Spinal cord (tissue), 10 donors: ENCODE results near the gene BPIFB6. TPM values are rescaled to one million over a fixed set of nuclear protein-coding genes. Genes with fewer than 3 reads are reported as not detected.

Experiments used
- DNase-seq, 6 donors: peaks; one replicate each; pipeline versions ENCODE4 v3.0.0 to v3.0.0-alpha.2; 2013 to 2015; ENCODE audit warnings: low spot score in 6 of 6, low read depth in 4 of 6
- H3K27ac ChIP-seq: one replicate; pipeline ENCODE4 v1.5.1; 2013; ENCODE audit warnings: low read depth, low read length, control low read depth
- H3K27me3 ChIP-seq: one replicate; pipeline ENCODE4 v1.6.1; 2013; ENCODE audit warnings: low read length; ENCODE audit not compliant: control insufficient read depth, insufficient read depth
- H3K36me3 ChIP-seq: one replicate; pipeline ENCODE4 v1.6.1; 2013; ENCODE audit warnings: low read length; ENCODE audit not compliant: control insufficient read depth, insufficient read depth
- H3K4me1 ChIP-seq: one replicate; pipeline ENCODE4 v1.6.1; 2013; ENCODE audit warnings: low read length; ENCODE audit not compliant: control insufficient read depth, insufficient read depth
- H3K4me3 ChIP-seq: one replicate; pipeline ENCODE4 v1.5.1; 2013; ENCODE audit warnings: low read depth, low read length, control low read depth
- H3K9me3 ChIP-seq: one replicate; pipeline ENCODE4 v1.6.1; 2013; ENCODE audit warnings: low read length; ENCODE audit not compliant: control insufficient read depth, insufficient read depth
- WGBS: methylation state at CpG from one replicate; pipeline ENCODE4 v1.1.5; 2013; ENCODE audit warnings: missing lambda C conversion rate; ENCODE audit not compliant: insufficient coverage; 5-methylcytosine and 5-hydroxymethylcytosine counted together
- polyA plus RNA-seq, 2 donors: library from polyadenylated mRNA; unstranded; fragments of 120-200 nt; gene quantifications; one replicate each; pipeline ENCODE4 v1.2.1, GENCODE V29; 2013; ENCODE audit not compliant: insufficient read length in 2 of 2
- total RNA-seq, 2 donors: library from RNA; depleted of rRNA in 1 of 2; stranded (reverse); fragments of 120-200 nt in 1 of 2; fragments of >200 nt in 1 of 2; gene quantifications; one replicate each; pipeline versions ENCODE4 v1.2.3 to v1.2.4, GENCODE V29; 2013 to 2014
- donor health status: healthy.

Gene BPIFB6
- total and polyA plus RNA-seq, 4 donors = not detected

DNA sequence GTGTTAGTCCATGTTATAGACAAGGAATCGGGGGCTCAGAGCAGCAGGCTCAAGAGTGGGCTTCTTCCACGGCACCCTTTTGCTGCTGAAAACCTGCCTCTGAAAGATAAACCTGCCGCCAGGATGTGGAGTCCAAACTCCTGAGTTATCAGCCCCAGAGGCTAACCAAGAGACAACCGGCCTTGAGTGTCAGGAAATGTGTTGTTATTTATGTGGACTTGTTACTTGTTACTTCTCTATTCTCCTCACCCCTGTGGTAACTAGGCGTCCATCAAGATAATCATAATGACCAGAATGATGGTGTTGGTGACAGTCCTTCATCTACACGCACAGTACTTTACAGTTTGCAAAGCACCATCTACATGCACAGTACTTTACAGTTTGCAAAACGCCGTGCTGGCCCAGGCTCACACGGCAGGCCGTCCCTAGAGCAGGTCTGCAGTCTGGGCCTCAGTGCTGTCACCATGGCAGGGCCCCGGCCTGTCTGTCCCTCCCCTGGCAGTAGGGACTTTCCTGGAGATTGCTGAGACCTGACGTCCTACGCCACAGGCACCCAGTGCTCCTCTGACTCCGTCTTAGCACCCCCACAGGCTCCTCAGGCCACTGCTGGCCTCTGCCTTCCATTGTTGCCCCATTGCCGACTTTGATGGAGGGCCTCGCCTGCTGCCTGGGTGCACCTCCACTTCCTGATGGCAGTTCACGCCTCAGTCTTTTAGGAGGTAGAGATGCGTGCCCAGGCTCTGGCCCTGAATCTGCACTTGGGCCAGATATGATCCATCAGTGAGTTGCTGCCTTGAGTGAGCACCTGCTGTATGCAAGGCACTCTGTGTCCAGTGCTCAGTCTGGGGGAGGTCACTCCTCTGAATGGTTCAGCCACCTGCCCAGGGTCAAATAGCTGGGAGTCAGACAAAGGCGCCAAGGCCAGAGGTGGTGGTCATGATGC, 38.9 kb downstream of the BPIFB6 start:
- Histone ChIP-seq H3K36me3 (no peaks in the 10 kb centered on the region), H3K4me1 (no peaks in the 10 kb centered on the region), H3K27ac (no peak overlapping the region), H3K27me3 (no peaks in the 10 kb centered on the region), H3K9me3 (peaks cover 1% of the 10 kb centered on the region), H3K4me3 (no peak overlapping the region)
- DNase-seq = no peak
- WGBS = 80% methylated on average over 16 of the region's 19 CpGs

DNA sequence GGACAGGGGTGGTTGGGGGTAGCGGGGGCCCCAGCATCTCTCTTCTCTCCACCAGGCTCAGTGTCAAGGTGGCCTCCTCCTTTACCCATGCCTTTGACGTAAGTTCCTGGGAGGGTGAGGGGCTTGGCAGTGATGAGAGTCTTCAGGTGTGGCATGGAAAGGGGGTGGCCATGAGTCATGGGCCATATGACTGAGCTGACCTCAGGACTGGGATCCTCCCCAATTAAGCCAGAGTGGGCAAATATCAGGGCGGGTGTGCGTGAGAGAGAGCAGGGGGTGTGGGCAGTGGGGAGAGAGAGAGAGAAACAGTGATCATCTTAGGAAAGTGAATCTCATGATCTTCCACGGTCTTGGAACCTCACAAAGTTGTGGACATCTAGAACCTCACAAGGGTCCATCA, 39.8 kb downstream of the BPIFB6 start:
- no peaks in the 10 kb centered on the region for H3K36me3 ChIP-seq
- no peaks in the 10 kb centered on the region for H3K4me1 ChIP-seq
- WGBS = 100% methylated on average over 3 of the region's 5 CpGs
- H3K27ac ChIP-seq = no peak overlapping the region
- H3K4me3 ChIP-seq = no peak overlapping the region
- peaks cover 1% of the 10 kb centered on the region for H3K9me3 ChIP-seq
- no peaks in the 10 kb centered on the region for H3K27me3 ChIP-seq
- no peak for DNase-seq

GRCh38 chr20:33072362-33072761, 40.9 kb downstream of the BPIFB6 start:
- Histone ChIP-seq H3K27ac (no peak overlapping the region), H3K9me3 (peaks cover 1% of the 10 kb centered on the region), H3K36me3 (no peaks in the 10 kb centered on the region), H3K4me1 (no peaks in the 10 kb centered on the region), H3K27me3 (no peaks in the 10 kb centered on the region), H3K4me3 (no peak overlapping the region)
- DNase-seq = no peak
- WGBS = 96% methylated on average over 3 of the region's 4 CpGs

- H3K4me1 ChIP-seq = no peaks in the 10 kb centered on the region
- no peak overlapping the region for H3K27ac ChIP-seq
- H3K27me3 ChIP-seq = no peaks in the 10 kb centered on the region
- 97% methylated on average over 2 of the region's 2 CpGs for WGBS
- peaks cover 1% of the 10 kb centered on the region for H3K9me3 ChIP-seq
- no peak for DNase-seq
- H3K4me3 ChIP-seq = no peak overlapping the region
- no peaks in the 10 kb centered on the region for H3K36me3 ChIP-seq
Observed at GRCh38 chr20:33072813-33073212, 41.4 kb downstream of the BPIFB6 start.

GRCh38 chr20:33074675-33075074, 43.2 kb downstream of the BPIFB6 start:
- DNase-seq = no peak
- no peak overlapping the region for H3K27ac ChIP-seq
- peaks cover 1% of the 10 kb centered on the region for H3K9me3 ChIP-seq
- no peaks in the 10 kb centered on the region for H3K27me3 ChIP-seq
- no peak overlapping the region for H3K4me3 ChIP-seq
- H3K36me3 ChIP-seq = no peaks in the 10 kb centered on the region
- no peaks in the 10 kb centered on the region for H3K4me1 ChIP-seq
- 79% methylated on average over 2 of the region's 2 CpGs for WGBS

GRCh38 chr20:33075281-33075680, 43.8 kb downstream of the BPIFB6 start:
- Histone ChIP-seq H3K4me1 (no peaks in the 10 kb centered on the region), H3K27me3 (no peaks in the 10 kb centered on the region), H3K36me3 (no peaks in the 10 kb centered on the region), H3K4me3 (no peak overlapping the region), H3K27ac (no peak overlapping the region), H3K9me3 (peaks cover 1% of the 10 kb centered on the region)
- no peak for DNase-seq
- 74% methylated on average over 6 of the region's 6 CpGs for WGBS

DNA sequence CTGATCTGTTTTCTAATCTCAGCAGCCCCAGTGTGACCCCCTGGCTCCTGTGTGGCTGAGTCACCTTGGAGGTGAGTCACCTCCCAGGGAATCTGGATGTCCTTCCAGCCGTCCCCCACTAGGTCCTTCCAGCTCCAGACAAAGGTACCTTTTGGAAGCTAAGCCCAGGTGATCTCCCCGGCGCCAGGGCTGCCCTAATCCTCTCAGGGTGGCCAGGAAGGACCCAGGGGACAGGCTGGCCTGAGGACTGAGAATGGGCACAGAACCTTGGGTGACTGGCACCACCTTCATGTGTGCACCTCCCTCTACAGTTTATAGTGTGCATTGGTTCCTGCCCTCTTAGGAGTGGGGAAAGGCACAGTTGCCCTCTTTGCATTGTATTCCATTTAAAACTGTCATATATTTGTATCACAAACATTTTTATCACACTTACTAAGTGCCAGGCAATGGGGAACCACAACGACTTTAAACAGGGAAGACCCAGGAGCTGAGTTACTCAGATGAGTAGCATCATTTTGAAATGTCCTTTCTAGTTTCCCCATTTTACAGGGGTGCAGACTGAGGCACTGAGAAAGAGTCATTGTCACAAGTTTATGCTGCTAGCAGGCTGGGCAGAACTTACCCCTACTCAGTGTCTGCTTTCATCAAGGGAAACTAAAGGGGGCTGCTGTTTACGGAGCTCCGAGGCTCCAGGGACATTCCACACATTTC, 45.4 kb downstream of the BPIFB6 start:
- Histone ChIP-seq H3K36me3 (no peaks in the 10 kb centered on the region), H3K27ac (no peak overlapping the region), H3K27me3 (no peaks in the 10 kb centered on the region), H3K4me1 (no peaks in the 10 kb centered on the region), H3K4me3 (no peak overlapping the region), H3K9me3 (no peaks in the 10 kb centered on the region)
- 65% methylated on average over 4 of the region's 6 CpGs for WGBS
- DNase-seq = peak in 2 of 6 donors; percentile 5 to 7

DNA sequence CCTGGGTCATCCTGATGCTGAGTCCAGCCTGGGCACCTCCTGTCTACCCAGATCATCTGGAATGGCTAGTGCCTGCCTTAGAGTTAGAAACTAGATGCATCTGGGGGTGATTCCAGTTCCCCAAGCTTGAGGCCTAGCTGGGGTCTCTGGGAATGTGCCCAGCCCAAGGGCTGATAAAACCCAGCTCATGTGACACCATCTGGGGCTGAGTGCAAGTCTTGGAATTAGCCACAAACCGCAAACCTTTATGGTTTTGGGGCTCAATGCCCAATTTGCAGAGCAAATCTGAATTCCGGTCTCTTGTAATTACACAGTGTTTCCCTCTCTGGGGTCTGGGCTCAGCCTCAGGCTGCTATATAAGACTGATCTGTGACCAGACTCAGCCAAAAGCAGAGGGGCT, 47.8 kb downstream of the BPIFB6 start, which contains the start of gene BPIFB4:
Gene BPIFB4, plus strand, starts transcription at position 385 of the 400 bp plus-strand sequence. CDS start 1,884 bp downstream, outside the sequence.
- H3K4me1 ChIP-seq = peaks cover 3% of the 10 kb centered on the region
- no peaks in the 10 kb centered on the region for H3K36me3 ChIP-seq
- no peak within 1 kb of the TSS for H3K4me3 ChIP-seq
- WGBS = 89% methylated on average over 2 of the region's 2 CpGs
- DNase-seq = no peak
- H3K27me3 ChIP-seq = no peaks in the 10 kb centered on the region
- no peak within 1 kb of the TSS for H3K27ac ChIP-seq
- H3K9me3 ChIP-seq = no peaks in the 10 kb centered on the region

DNA sequence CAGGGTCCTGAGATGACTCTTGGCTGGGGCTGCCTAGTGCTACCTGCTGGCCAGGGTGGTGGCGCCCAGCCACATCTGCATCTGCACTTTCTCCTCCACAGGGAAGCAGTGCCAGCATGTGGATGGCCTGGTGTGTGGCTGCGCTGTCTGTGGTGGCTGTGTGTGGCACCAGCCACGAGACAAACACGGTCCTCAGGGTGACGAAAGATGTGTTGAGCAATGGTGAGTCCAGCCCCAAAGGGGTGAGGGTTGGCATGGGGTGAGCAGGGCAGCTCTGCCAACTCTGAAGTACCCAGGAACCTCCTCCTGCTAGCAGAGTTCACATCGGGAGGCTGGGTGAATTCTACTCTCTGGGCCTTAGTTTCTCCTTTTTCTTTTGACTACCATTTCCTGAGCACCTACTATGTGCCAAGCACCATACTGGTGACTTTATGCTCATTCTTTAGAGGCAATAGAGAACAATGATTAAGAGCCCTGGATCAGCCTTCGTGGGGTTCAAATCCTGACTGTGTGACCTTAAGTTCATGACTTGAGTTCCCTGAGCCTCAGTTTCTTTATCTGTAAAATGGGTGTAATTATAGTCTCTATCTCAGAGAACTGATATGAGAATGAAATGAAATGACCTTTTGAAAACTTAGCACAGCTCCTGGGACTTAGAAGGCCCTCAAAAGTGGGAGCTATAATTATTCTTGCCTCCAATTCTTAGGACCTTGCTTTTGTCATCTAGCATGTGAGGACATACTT, 50.1 kb downstream of the BPIFB6 start:
- WGBS = 84% methylated on average over 7 of the region's 7 CpGs

More for the DNA sequence above, 50.1 kb downstream of the BPIFB6 start:
- H3K4me1 ChIP-seq = peaks cover 3% of the 10 kb centered on the region
- DNase-seq = no peak
- H3K27me3 ChIP-seq = no peaks in the 10 kb centered on the region
- H3K9me3 ChIP-seq = no peaks in the 10 kb centered on the region
- no peak overlapping the region for H3K4me3 ChIP-seq
- H3K27ac ChIP-seq = no peak overlapping the region
- no peaks in the 10 kb centered on the region for H3K36me3 ChIP-seq
